SK-N-SH treated with all-trans-retinoic acid at 6 μM for 48 hours (cell line): ENCODE data around the gene PIAS1.

Experiments
- ATAC-seq: fragments of 200-7000 bp; cut with Tn5 transposase; 3 replicates; pipeline ENCODE4 v1.9.1; 2020; ENCODE audit warnings: mild to moderate bottlenecking, moderate library complexity
- BACH2 ChIP-seq: fragments of 250-450 bp; sonication (Bioruptor Pico); IDR thresholded peaks from 2 replicates; pipeline ENCODE4 v1.9.0; 2021; ENCODE audit warnings: mild to moderate bottlenecking, borderline replicate concordance
- CREB5 ChIP-seq: fragments of 250-450 bp; sonication (Bioruptor Pico); IDR thresholded peaks from 2 replicates; pipeline ENCODE4 v1.5.1; 2020; ENCODE audit warnings: low read depth, mild to moderate bottlenecking, moderate library complexity
- CSDC2 ChIP-seq: fragments of 250-450 bp; sonication (Bioruptor Pico); IDR thresholded peaks from 2 replicates; pipeline ENCODE4 v1.5.0; 2020; ENCODE audit warnings: mild to moderate bottlenecking, moderate library complexity
- CSRNP3 ChIP-seq: fragments of 250-450 bp; sonication (Bioruptor Pico); IDR thresholded peaks from 2 replicates; pipeline ENCODE4 v1.5.1; 2021; ENCODE audit warnings: mild to moderate bottlenecking, moderate library complexity
- ESRRG ChIP-seq: fragments of 250-450 bp; sonication (Bioruptor Pico); IDR thresholded peaks from 2 replicates; pipeline ENCODE4 v1.6.1; 2021; ENCODE audit warnings: mild to moderate bottlenecking
- ISL1 ChIP-seq: fragments of 250-450 bp; sonication (Bioruptor Pico); IDR thresholded peaks from 2 replicates; pipeline ENCODE4 v2.1.2; 2022; ENCODE audit warnings: mild to moderate bottlenecking, moderate library complexity
- OSR1 ChIP-seq: fragments of 250-450 bp; sonication (Bioruptor Pico); IDR thresholded peaks from 2 replicates; pipeline ENCODE4 v1.8.0; 2022; ENCODE audit warnings: moderate library complexity, mild to moderate bottlenecking, inconsistent platforms
- PATZ1 ChIP-seq: fragments of 250-450 bp; sonication (Bioruptor Pico); IDR thresholded peaks from 2 replicates; pipeline ENCODE4 v1.8.0; 2020; ENCODE audit warnings: mild to moderate bottlenecking, moderate library complexity, borderline replicate concordance
- POU6F1 ChIP-seq: fragments of 250-450 bp; sonication (Bioruptor Pico); IDR thresholded peaks from 2 replicates; pipeline ENCODE4 v1.8.0; 2021; ENCODE audit warnings: low read depth, mild to moderate bottlenecking, moderate library complexity, borderline replicate concordance
- PPARA ChIP-seq: fragments of 250-450 bp; sonication (Bioruptor Pico); IDR thresholded peaks from 2 replicates; pipeline ENCODE4 v1.5.0; 2020; ENCODE audit warnings: mild to moderate bottlenecking, borderline replicate concordance
- RARB ChIP-seq: fragments of 250-450 bp; sonication (Bioruptor Pico); IDR thresholded peaks from 2 replicates; pipeline ENCODE4 v1.8.0; 2021; ENCODE audit warnings: mild to moderate bottlenecking, moderate library complexity
- SNAI2 ChIP-seq: fragments of 250-450 bp; sonication (Bioruptor Pico); IDR thresholded peaks from 2 replicates; pipeline ENCODE4 v1.5.0; 2020; ENCODE audit warnings: mild to moderate bottlenecking, moderate library complexity
- TCF4 ChIP-seq: fragments of 250-450 bp; sonication (Bioruptor Pico); IDR thresholded peaks from 2 replicates; pipeline ENCODE4 v1.8.0; 2021; ENCODE audit warnings: mild to moderate bottlenecking, moderate library complexity, borderline replicate concordance
- TOX ChIP-seq: fragments of 250-450 bp; sonication (Bioruptor Pico); IDR thresholded peaks from 2 replicates; pipeline ENCODE4 v1.8.0; 2021; ENCODE audit warnings: mild to moderate bottlenecking, moderate library complexity, borderline replicate concordance
- TSHZ2 ChIP-seq: fragments of 250-450 bp; sonication (Bioruptor Pico); IDR thresholded peaks from 2 replicates; pipeline ENCODE4 v1.5.0; 2020; ENCODE audit warnings: mild to moderate bottlenecking, moderate library complexity
- ZC3H10 ChIP-seq: fragments of 250-450 bp; sonication (Bioruptor Pico); IDR thresholded peaks from 2 replicates; pipeline ENCODE4 v1.5.1; 2021; ENCODE audit warnings: mild to moderate bottlenecking, moderate library complexity
- ZFP3 ChIP-seq: fragments of 250-450 bp; sonication (Bioruptor Pico); IDR thresholded peaks from 2 replicates; pipeline ENCODE4 v1.5.0; 2020; ENCODE audit warnings: mild to moderate bottlenecking, moderate library complexity
- ZFP30 ChIP-seq: fragments of 450-650 bp; formaldehyde crosslinking; IDR thresholded peaks from 2 replicates; pipeline ENCODE4 v1.5.0; 2022; ENCODE audit warnings: mild to moderate bottlenecking, moderate library complexity
- ZNF565 ChIP-seq: fragments of 450-650 bp; formaldehyde crosslinking; conservative IDR thresholded peaks from 2 replicates; pipeline ENCODE4 v1.5.0; 2020; ENCODE audit warnings: low read depth, mild to moderate bottlenecking, moderate library complexity
- ZNF70 ChIP-seq: fragments of 450-650 bp; formaldehyde crosslinking; IDR thresholded peaks from 2 replicates; pipeline ENCODE4 v1.5.0; 2020; ENCODE audit warnings: mild to moderate bottlenecking, moderate library complexity
- ZNF8 ChIP-seq: fragments of 450-650 bp; formaldehyde crosslinking; IDR thresholded peaks from 2 replicates; pipeline ENCODE4 v1.5.0; 2020; ENCODE audit warnings: mild to moderate bottlenecking, moderate library complexity

The PIAS1 gene

GRCh38 chr15:68062214-68062613 lies 8.1 kb downstream of the PIAS1 start (continued):
- TF ChIP-seq RARB (CRISPR knock-in tag) = no peak

GRCh38 chr15:68062946-68063465 lies 8.9 kb downstream of the PIAS1 start:
- ATAC-seq = no peak
- TF ChIP-seq CREB5 (CRISPR knock-in tag) (no peak), TOX (CRISPR knock-in tag) (no peak), ZFP3 (CRISPR knock-in tag) (no peak), CSDC2 (CRISPR knock-in tag) (no peak), ZC3H10 (CRISPR knock-in tag) (no peak), ISL1 (no peak), TCF4 (no peak), SNAI2 (CRISPR knock-in tag) (no peak), RARB (CRISPR knock-in tag) (no peak), CSRNP3 (CRISPR knock-in tag) (no peak), ZNF70 (no peak), ESRRG (CRISPR knock-in tag) (no peak), ZFP30 (CRISPR knock-in tag) (no peak)

- no peak for ATAC-seq
- TF ChIP-seq BACH2 (CRISPR knock-in tag) (no peak), CSDC2 (CRISPR knock-in tag) (no peak), PATZ1 (CRISPR knock-in tag) (no peak), ZNF8 (no peak), ISL1 (no peak), ZC3H10 (CRISPR knock-in tag) (no peak), RARB (CRISPR knock-in tag) (no peak), POU6F1 (CRISPR knock-in tag) (no peak), TSHZ2 (CRISPR knock-in tag) (no peak), CREB5 (CRISPR knock-in tag) (no peak), ZFP30 (CRISPR knock-in tag) (no peak), ZFP3 (CRISPR knock-in tag) (no peak), ZNF70 (no peak), TCF4 (no peak), ZNF565 (no peak), PPARA (CRISPR knock-in tag) (no peak), OSR1 (no peak), CSRNP3 (CRISPR knock-in tag) (no peak), SNAI2 (CRISPR knock-in tag) (no peak)
These were observed 9.5 kb downstream of the PIAS1 start for GRCh38 chr15:68063606-68064005.
